SK-N-SH (cell line): ENCODE measurements around the gene BBX. TPM values are rescaled to one million over a fixed set of nuclear protein-coding genes. Genes with fewer than 3 reads are reported as not detected.

Experiments used
- CTCF ChIA-PET: fragments of 300-600, 350-600 bp; formaldehyde crosslinking; extraction: SDS; loops from one replicate; lab custom pipeline; 2021; lab: Yijun Ruan, JAX
- POLR2A ChIA-PET: fragments of 350-600 bp; sonication (Branson Sonifier 250); formaldehyde crosslinking; extraction: SDS; loops from one replicate; lab custom pipeline; 2020; ENCODE audit warnings: antibody characterized with exemption, inconsistent platforms; lab: Yijun Ruan, JAX
- DNase-seq: peaks from one replicate; pipeline ENCODE4 v3.0.0; 2012
- H2AFZ ChIP-seq: fragments of 200-600 bp; sonication (generic); 2 replicates; pipeline ENCODE4 v1.8.1; 2016; ENCODE audit warnings: antibody characterized with exemption, mild to moderate bottlenecking, low read depth
- H3F3A ChIP-seq: fragments of 200-600 bp; sonication (generic); replicated peaks from 2 replicates; pipeline ENCODE3; 2016; ENCODE audit warnings: antibody characterized with exemption, mild to moderate bottlenecking; ENCODE audit not compliant: insufficient read depth
- H3K27ac ChIP-seq, 2 experiments: fragments of 200-500 bp in 1 of 2; fragments of 200-600 bp in 1 of 2; sonication (Bioruptor generic) in 1 of 2; sonication (generic), shearing (Covaris generic) in 1 of 2; 2 replicates each; pipeline versions ENCODE4 v1.5.1 to v1.6.1; 2014 to 2016; ENCODE audit warnings: low read depth in 2 of 2, inconsistent platforms in 1 of 2, low read length in 1 of 2, mild to moderate bottlenecking in 1 of 2, mixed read lengths in 1 of 2
- H3K27me3 ChIP-seq: fragments of 200-600 bp; sonication (generic), shearing (Covaris generic); 2 replicates; pipeline ENCODE4 v1.6.1; 2016; ENCODE audit warnings: mixed run types; ENCODE audit not compliant: insufficient read depth
- H3K36me3 ChIP-seq, 2 experiments: fragments of 200-500 bp in 1 of 2; fragments of 200-600 bp in 1 of 2; sonication (Bioruptor generic) in 1 of 2; sonication (generic) in 1 of 2; replicated peaks in 1 of 2; 2 replicates each; pipeline versions ENCODE3 to v1.5.1; 2014 to 2016; ENCODE audit warnings: low read length in 1 of 2, mild to moderate bottlenecking in 1 of 2; ENCODE audit not compliant: insufficient read depth in 2 of 2, control insufficient read depth in 1 of 2
- H3K4me1 ChIP-seq, 2 experiments: fragments of 200-500 bp in 1 of 2; fragments of 200-600 bp in 1 of 2; sonication (Bioruptor generic) in 1 of 2; sonication (generic), shearing (Covaris generic) in 1 of 2; 2 replicates each; pipeline versions ENCODE4 v1.5.1 to v1.6.1; 2014 to 2016; ENCODE audit warnings: low read depth in 1 of 2, low read length in 1 of 2, mixed run types in 1 of 2; ENCODE audit not compliant: insufficient read depth in 2 of 2, control insufficient read depth in 1 of 2
- H3K4me2 ChIP-seq: fragments of 200-600 bp; sonication (generic), shearing (Covaris generic); 2 replicates; pipeline ENCODE4 v1.6.1; 2017; ENCODE audit warnings: mixed run types
- H3K4me3 ChIP-seq, 2 experiments: fragments of 200-500 bp in 1 of 2; fragments of 200-600 bp in 1 of 2; sonication (Bioruptor generic) in 1 of 2; sonication (generic), shearing (Covaris generic) in 1 of 2; 2 replicates each; pipeline versions ENCODE4 v1.5.1 to v1.8.1; 2014 to 2016; ENCODE audit warnings: low read depth in 2 of 2, inconsistent platforms in 1 of 2, low read length in 1 of 2, mild to moderate bottlenecking in 1 of 2, mixed read lengths in 1 of 2, moderate library complexity in 1 of 2
- H3K79me2 ChIP-seq: fragments of 200-600 bp; sonication (generic); 2 replicates; pipeline ENCODE4 v1.8.1; 2017; ENCODE audit warnings: mild to moderate bottlenecking; ENCODE audit not compliant: insufficient read depth
- H3K9ac ChIP-seq: fragments of 200-600 bp; sonication (generic); 2 replicates; pipeline ENCODE4 v1.6.1; 2017; ENCODE audit warnings: mixed run types
- H3K9me2 ChIP-seq: fragments of 200-600 bp; sonication (generic); 2 replicates; pipeline ENCODE4 v1.6.1; 2017; ENCODE audit warnings: mixed run types
- H3K9me3 ChIP-seq: fragments of 200-600 bp; sonication (generic); 2 replicates; pipeline ENCODE4 v1.6.1; 2017; ENCODE audit warnings: mixed run types, mild to moderate bottlenecking, moderate library complexity
- H4K20me1 ChIP-seq: fragments of 200-600 bp; sonication (generic); 2 replicates; pipeline ENCODE4 v1.6.1; 2017; ENCODE audit warnings: mild to moderate bottlenecking, mixed run types; ENCODE audit not compliant: insufficient read depth
- CHD2 ChIP-seq: fragments of 150-350 bp; IDR thresholded peaks from 2 replicates; pipeline ENCODE4 v1.6.1; 2018; ENCODE audit warnings: low read length; ENCODE audit not compliant: partially characterized antibody
- EZH2phosphoT487 ChIP-seq: fragments of 200-600 bp; sonication (generic); IDR thresholded peaks from 2 replicates; pipeline ENCODE4 v1.6.1; 2017; ENCODE audit warnings: low read depth, mixed run types, mild to moderate bottlenecking, antibody characterized with exemption, moderate library complexity, borderline replicate concordance
- FOSL2 ChIP-seq: IDR thresholded peaks from 2 replicates; pipeline ENCODE4 v1.4.0; 2012; ENCODE audit warnings: low read depth, mild to moderate bottlenecking, moderate library complexity, borderline replicate concordance
- MXI1 ChIP-seq: IDR thresholded peaks from 2 replicates; pipeline ENCODE4 v1.6.1; 2012; ENCODE audit warnings: mild to moderate bottlenecking, low read depth, low read length, improper control_type of control experiment
- RCOR1 ChIP-seq: fragments of 150-350 bp; IDR thresholded peaks from 2 replicates; pipeline ENCODE4 v1.6.1; 2017; ENCODE audit warnings: antibody characterized with exemption, low read length
- RFX5 ChIP-seq: IDR thresholded peaks from 2 replicates; pipeline ENCODE4 v1.6.1; 2012; ENCODE audit warnings: mild to moderate bottlenecking, improper control_type of control experiment, low read length
- RXRA ChIP-seq: IDR thresholded peaks from 2 replicates; pipeline ENCODE4 v1.4.0; 2012; ENCODE audit warnings: low read depth, mild to moderate bottlenecking, borderline replicate concordance
- SIN3A ChIP-seq: IDR thresholded peaks from 2 replicates; pipeline ENCODE4 v1.6.1; 2012; ENCODE audit warnings: low read depth, mild to moderate bottlenecking, low read length, moderate library complexity, borderline replicate concordance
- SMC3 ChIP-seq: IDR thresholded peaks from 2 replicates; pipeline ENCODE4 v1.6.1; 2012; ENCODE audit warnings: low read depth, low read length, improper control_type of control experiment
- TAF1 ChIP-seq: IDR thresholded peaks from 2 replicates; pipeline ENCODE4 v1.6.1; 2012; ENCODE audit warnings: low read depth, mild to moderate bottlenecking, low read length, moderate library complexity, borderline replicate concordance
- TCF12 ChIP-seq: IDR thresholded peaks from 2 replicates; pipeline ENCODE4 v1.4.0; 2012
- WGBS: methylation state at CpG from one replicate; pipeline ENCODE4 v1.1.6; 2017; ENCODE audit warnings: low lambda C conversion rate; 5-methylcytosine and 5-hydroxymethylcytosine counted together
- polyA plus RNA-seq, 3 experiments: library from polyadenylated mRNA; depleted of rRNA; stranded (reverse); fragments of >200 nt; gene quantifications; 2 replicates each; pipeline ENCODE4 v1.2.3, GENCODE V29; 2012
- TF ChIP-seq, protein P1 (sequence below): IDR thresholded peaks from 2 replicates; pipeline ENCODE4 v1.4.0; 2012; ENCODE audit warnings: low read depth
- TF ChIP-seq, protein P2 (sequence below): fragments of 150-350 bp; IDR thresholded peaks from 2 replicates; pipeline ENCODE4 v1.6.1; 2017; ENCODE audit warnings: antibody characterized with exemption, low read length, low read depth, borderline replicate concordance
- TF ChIP-seq, protein P3 (sequence below): fragments of 200-600 bp; sonication (generic); IDR thresholded peaks from 2 replicates; pipeline ENCODE4 v1.6.1; 2017; ENCODE audit warnings: antibody characterized with exemption, mild to moderate bottlenecking, moderate library complexity
- TF ChIP-seq, protein P4 (sequence below): IDR thresholded peaks from 2 replicates; pipeline ENCODE4 v1.4.0; 2012; ENCODE audit warnings: low read depth, borderline replicate concordance
- TF ChIP-seq, protein P5 (sequence below): IDR thresholded peaks from 2 replicates; pipeline ENCODE4 v1.4.0; 2012; ENCODE audit warnings: low read depth, borderline replicate concordance

Gene BBX
- polyA plus RNA-seq, 1 of the 3 experiments (the other 2 are of a cell fraction) = 14.2 TPM

DNA sequence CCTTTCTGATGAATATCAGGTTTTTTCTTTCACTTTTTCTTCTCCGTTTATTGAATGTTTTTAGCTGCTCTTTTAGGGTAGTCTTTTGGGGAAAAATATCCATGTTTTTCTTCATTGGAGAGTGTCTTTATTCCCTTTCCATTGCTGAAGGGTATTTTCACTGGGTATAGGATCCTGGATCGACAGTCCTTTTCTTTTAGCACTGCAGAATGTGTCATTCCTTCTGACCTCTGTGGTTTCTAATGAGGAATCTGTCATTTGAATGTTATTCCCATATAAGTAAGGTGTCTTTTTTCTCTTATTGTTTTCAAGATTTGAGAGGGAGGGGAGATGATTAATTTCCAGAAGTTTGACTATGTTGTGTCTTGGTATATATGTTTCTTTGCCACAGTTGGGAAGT is 96.8 kb downstream of the BBX start:
- WGBS = 76% methylated on average over 2 of the region's 2 CpGs
- POLR2A ChIA-PET = no interaction called here

More for the DNA sequence above, 96.8 kb downstream of the BBX start:
- H4K20me1 ChIP-seq = no peaks in the 10 kb centered on the region
- no peaks in the 10 kb centered on the region for H3K27me3 ChIP-seq
- H3K4me3 ChIP-seq = no peak overlapping the region
- no peaks in the 10 kb centered on the region for H3K9me2 ChIP-seq
- H3K36me3 ChIP-seq = no peaks in the 10 kb centered on the region
- no peak overlapping the region for H3K9ac ChIP-seq
- no peaks in the 10 kb centered on the region for H3K4me1 ChIP-seq
- no peak for DNase-seq
- H2AFZ ChIP-seq = no peak overlapping the region
- CTCF ChIA-PET = interaction anchor here (1.4 kb wide), 1 partner anchor 9 kb away, joined by 3 read pairs; no protein-coding TSS in a partner anchor
- no peaks in the 10 kb centered on the region for H3F3A ChIP-seq
- H3K79me2 ChIP-seq = peaks cover 38% of the 10 kb centered on the region
- H3K9me3 ChIP-seq = no peaks in the 10 kb centered on the region
- no peak overlapping the region for H3K27ac ChIP-seq
- H3K4me2 ChIP-seq = no peak overlapping the region
- no peak for TF ChIP-seq TCF12
- no peak for TF ChIP-seq FOSL2
- TF ChIP-seq RFX5 = no peak
- TF ChIP-seq, protein P1, sequence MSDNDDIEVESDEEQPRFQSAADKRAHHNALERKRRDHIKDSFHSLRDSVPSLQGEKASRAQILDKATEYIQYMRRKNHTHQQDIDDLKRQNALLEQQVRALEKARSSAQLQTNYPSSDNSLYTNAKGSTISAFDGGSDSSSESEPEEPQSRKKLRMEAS = no peak
- TF ChIP-seq SIN3A = no peak
- no peak for TF ChIP-seq CHD2
- TF ChIP-seq, protein P2, sequence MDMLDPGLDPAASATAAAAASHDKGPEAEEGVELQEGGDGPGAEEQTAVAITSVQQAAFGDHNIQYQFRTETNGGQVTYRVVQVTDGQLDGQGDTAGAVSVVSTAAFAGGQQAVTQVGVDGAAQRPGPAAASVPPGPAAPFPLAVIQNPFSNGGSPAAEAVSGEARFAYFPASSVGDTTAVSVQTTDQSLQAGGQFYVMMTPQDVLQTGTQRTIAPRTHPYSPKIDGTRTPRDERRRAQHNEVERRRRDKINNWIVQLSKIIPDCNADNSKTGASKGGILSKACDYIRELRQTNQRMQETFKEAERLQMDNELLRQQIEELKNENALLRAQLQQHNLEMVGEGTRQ = no peak
- no peak for TF ChIP-seq RCOR1
- TF ChIP-seq EZH2phosphoT487 = no peak
- TF ChIP-seq, protein P3, sequence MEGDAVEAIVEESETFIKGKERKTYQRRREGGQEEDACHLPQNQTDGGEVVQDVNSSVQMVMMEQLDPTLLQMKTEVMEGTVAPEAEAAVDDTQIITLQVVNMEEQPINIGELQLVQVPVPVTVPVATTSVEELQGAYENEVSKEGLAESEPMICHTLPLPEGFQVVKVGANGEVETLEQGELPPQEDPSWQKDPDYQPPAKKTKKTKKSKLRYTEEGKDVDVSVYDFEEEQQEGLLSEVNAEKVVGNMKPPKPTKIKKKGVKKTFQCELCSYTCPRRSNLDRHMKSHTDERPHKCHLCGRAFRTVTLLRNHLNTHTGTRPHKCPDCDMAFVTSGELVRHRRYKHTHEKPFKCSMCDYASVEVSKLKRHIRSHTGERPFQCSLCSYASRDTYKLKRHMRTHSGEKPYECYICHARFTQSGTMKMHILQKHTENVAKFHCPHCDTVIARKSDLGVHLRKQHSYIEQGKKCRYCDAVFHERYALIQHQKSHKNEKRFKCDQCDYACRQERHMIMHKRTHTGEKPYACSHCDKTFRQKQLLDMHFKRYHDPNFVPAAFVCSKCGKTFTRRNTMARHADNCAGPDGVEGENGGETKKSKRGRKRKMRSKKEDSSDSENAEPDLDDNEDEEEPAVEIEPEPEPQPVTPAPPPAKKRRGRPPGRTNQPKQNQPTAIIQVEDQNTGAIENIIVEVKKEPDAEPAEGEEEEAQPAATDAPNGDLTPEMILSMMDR = no peak
- TF ChIP-seq, protein P4, sequence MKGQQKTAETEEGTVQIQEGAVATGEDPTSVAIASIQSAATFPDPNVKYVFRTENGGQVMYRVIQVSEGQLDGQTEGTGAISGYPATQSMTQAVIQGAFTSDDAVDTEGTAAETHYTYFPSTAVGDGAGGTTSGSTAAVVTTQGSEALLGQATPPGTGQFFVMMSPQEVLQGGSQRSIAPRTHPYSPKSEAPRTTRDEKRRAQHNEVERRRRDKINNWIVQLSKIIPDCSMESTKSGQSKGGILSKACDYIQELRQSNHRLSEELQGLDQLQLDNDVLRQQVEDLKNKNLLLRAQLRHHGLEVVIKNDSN = no peak
- TF ChIP-seq RXRA = no peak
- TF ChIP-seq, protein P5, sequence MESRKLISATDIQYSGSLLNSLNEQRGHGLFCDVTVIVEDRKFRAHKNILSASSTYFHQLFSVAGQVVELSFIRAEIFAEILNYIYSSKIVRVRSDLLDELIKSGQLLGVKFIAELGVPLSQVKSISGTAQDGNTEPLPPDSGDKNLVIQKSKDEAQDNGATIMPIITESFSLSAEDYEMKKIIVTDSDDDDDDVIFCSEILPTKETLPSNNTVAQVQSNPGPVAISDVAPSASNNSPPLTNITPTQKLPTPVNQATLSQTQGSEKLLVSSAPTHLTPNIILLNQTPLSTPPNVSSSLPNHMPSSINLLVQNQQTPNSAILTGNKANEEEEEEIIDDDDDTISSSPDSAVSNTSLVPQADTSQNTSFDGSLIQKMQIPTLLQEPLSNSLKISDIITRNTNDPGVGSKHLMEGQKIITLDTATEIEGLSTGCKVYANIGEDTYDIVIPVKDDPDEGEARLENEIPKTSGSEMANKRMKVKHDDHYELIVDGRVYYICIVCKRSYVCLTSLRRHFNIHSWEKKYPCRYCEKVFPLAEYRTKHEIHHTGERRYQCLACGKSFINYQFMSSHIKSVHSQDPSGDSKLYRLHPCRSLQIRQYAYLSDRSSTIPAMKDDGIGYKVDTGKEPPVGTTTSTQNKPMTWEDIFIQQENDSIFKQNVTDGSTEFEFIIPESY = no peak
- no peak for TF ChIP-seq MXI1
- TF ChIP-seq SMC3 = no peak
- TF ChIP-seq TAF1 = no peak
